Testis (tissue), 2 donors: ENCODE results near the gene AGPAT2.

ENCODE experiments used
- CTCF ChIP-seq, 3 experiments: fragments of 450-650 bp in 2 of 3; fragments of 200-600 bp in 1 of 3; sonication (generic) in 1 of 3; IDR thresholded peaks; one replicate each; pipeline ENCODE4 v1.5.1; 2016 to 2019; ENCODE audit warnings: antibody characterized with exemption in 3 of 3, mild to moderate bottlenecking in 2 of 3, moderate library complexity in 1 of 3
- POLR2A ChIP-seq: fragments of 450-650 bp; IDR thresholded peaks from one replicate; pipeline ENCODE4 v1.6.1; 2017; ENCODE audit warnings: antibody characterized with exemption, mild to moderate bottlenecking, moderate library complexity

- peak in 1 of 3 experiments; percentile 9 for TF ChIP-seq CTCF (IDR thresholded peaks at IDR 0.05)
- TF ChIP-seq POLR2A, result no peak
Observed at GRCh38 chr9:136645903-136646754, 41.1 kb downstream of the AGPAT2 start.
